Muscle of arm (tissue), 12 donors: ENCODE measurements around the gene AUTS2. TPM values are rescaled to one million over a fixed set of nuclear protein-coding genes. Genes with fewer than 3 reads are reported as not detected.

ENCODE experiments used
- DNase-seq: peaks from one replicate; pipeline ENCODE4 v3.0.0-alpha.2; 2013
- polyA plus RNA-seq, 12 donors: library from polyadenylated mRNA; unstranded; fragments of 120-200 nt; gene quantifications; one replicate each; pipeline ENCODE4 v1.2.1, GENCODE V29; 2013; ENCODE audit not compliant: insufficient read length in 12 of 12

AUTS2 gene
- polyA plus RNA-seq, 12 donors = 60.0 to 182 (median 86.6) TPM

- no peak for DNase-seq
Observed at GRCh38 chr7:69654849-69655707, 56.8 kb downstream of the AUTS2 start.

- DNase-seq = no peak
Observed at GRCh38 chr7:69656077-69656476, 57.8 kb downstream of the AUTS2 start.

DNA sequence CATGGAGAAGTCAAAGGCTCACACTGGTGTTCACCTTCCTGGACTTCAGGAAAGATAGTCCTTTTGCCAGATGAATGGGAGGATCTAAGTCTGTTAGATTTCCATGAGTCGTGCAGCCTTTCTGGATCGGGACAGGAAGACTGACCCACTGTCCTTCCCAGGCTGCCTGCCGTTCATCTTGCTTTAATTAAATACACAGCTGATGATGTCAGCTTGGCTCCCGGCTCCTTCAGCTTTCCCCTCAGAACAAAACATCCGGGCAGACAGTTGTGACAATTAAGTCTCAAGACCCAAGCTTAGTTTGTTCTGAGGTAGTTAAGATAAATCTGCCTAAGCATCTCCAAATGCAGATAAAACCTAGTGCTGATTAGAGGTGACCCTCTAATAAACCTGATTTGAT lies 58.6 kb downstream of the AUTS2 start:
- peak; percentile 68 for DNase-seq

- no peak for DNase-seq
Observed at GRCh38 chr7:69657331-69657730, 59.1 kb downstream of the AUTS2 start.

- DNase-seq = no peak
Observed at GRCh38 chr7:69657985-69658384, 59.7 kb downstream of the AUTS2 start.

DNA sequence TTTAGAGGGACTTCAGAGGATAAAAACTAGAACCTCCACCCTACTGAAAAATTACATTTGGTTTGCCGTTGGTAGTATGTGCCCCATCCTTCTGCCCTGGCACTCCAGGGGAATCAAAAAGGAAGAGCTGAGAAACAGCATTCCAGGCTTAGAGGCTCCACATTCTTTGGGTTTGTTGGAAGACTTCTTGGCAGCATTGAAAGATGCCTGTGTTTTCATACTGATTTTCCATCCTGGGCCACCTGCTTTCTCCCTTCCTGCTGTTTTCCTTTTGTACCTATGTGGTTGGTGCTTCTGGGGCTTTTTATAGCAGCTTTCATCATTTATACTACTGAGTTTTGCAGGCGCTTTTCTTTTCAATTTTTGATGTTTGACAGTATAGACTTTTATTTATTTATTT lies 61.7 kb downstream of the AUTS2 start:
- DNase-seq = no peak

- DNase-seq = no peak
Observed at GRCh38 chr7:69661342-69661741, 63.1 kb downstream of the AUTS2 start.

DNA sequence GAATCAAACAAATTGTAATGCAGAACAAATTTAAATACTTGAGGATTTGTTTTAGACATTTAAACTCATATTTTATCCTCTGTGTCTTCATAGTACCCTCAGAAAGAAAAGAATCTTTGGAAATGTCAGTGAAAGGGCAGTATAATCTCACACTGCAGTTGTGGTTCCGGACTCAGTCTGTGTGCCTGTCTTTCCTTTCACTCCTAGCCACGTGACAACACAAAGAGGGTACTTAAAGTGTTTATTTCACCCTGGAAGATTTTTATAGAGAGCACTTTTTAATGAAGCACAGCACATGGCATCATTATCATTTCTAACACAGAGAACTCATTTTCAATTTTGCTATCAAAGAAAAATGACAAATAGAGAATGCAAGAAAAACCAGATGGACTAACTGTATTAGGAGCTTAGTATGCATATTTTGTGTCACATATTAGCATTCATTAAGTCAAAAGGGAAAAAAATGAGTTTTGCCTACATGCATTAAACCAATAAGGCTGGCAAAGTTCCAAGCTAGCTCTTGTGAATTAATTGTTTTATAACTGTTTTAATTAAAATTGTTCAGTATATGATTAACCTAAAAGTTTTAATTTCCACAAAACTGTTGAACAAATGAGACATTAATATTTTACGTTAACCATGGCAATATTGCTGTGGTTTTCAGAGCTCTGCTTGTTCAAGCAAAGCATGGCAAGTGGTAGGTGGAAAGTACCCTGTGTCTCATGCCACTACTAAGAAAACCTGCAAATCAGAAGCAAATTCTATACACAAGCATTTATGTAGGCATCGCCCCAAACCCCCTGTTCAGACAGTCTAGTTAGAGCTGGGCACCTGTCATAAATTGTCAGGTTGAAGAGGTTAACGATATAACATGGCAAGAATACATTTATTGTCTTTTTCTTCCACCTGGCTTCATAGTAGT lies 65.9 kb downstream of the AUTS2 start:
- DNase-seq = no peak

DNA sequence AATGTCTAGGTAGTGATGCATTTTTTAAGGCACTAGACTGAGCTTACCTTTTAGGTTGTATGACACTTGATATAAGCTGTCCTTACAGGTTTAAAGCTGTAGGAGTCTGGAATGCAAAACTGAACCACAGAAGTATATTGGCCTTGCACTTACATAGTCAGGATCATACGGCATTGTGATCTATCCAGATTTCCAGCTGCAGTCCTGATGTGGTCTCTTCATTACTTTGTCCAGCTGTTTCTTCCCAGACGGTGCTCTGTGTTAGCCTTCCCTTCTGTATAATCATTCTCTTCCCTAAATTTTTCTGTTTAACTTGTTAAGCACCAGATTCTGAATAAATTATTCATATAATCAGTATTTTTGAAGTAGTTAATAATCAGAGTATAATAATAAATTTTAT lies 67.1 kb downstream of the AUTS2 start:
- no peak for DNase-seq

GRCh38 chr7:69668339-69668870 lies 70.1 kb downstream of the AUTS2 start:
- DNase-seq = no peak

DNA sequence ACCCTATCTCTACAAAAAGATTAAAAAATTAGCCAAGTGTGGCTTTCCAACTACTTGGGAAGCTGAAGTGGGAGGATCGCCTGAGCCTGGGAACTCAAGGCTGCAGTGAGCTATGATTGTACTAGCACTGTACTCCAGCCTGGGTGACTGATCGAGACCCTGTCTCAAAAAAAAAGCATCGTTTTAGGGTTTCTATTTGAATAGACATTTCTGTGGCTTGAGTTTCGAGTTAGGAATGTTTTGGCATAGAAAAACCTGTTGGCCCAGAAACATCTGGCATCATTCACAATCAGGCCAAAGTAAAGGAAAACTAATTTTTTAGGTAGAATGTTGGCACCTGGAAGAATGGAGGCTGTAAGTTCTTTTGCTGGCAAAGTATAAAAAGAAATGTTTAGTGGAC lies 72.4 kb downstream of the AUTS2 start:
- DNase-seq = no peak

DNA sequence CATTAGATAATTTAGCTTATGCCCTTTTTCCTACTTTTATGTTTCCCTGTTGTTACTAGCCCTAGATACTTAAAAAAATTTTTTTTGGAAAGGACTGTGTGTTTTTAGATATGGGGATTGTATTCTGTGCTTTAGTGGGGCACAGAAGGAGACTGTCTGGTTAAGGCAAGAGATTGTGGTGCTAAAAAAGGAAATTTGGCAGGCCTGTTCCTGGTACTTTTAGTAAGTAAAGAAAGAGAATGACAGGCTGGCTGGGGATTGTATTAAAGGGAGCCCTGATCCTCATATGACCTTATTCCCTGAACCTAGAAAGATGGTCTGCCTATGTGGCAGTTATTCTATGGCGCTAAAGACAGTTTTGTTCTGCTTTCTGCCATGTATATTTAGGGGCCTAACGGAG lies 74.8 kb downstream of the AUTS2 start:
- no peak for DNase-seq

- no peak for DNase-seq
Observed at GRCh38 chr7:69674701-69675182, 76.5 kb downstream of the AUTS2 start.

- no peak for DNase-seq
Observed at GRCh38 chr7:69676247-69676646, 78.0 kb downstream of the AUTS2 start.

- no peak for DNase-seq
Observed at GRCh38 chr7:69677054-69677852, 79.0 kb downstream of the AUTS2 start.

DNA sequence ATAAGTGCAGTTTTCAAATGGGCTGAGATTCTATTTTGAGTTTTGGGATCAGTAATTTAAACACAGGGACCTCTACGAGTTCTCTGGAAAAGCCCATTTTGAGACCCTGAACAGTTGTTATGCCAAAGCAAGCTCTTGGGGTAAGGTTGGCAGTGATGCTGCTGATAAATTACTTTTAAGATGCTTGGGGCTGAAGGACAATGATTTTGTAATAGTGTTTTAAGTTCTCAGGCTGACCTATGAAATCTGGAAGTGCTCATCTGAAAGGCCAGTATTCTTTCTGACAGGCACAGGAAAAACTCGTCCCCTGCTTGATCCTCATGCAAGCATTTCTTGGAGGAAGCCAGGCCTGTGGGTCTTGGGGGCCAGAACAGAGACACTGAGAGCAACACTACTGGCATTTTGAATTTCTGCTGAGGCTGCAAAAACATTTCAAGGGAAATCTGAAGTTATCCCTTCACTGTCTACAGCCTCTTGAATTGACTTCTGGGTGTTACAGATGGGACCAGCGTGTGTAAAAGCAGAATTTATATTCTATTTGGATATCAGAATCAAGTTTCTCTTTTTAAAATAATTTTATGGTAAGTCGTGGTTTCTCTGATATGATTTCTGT lies 79.7 kb downstream of the AUTS2 start:
- DNase-seq = no peak

- no peak for DNase-seq
Observed at GRCh38 chr7:69678494-69679187, 80.4 kb downstream of the AUTS2 start.

DNA sequence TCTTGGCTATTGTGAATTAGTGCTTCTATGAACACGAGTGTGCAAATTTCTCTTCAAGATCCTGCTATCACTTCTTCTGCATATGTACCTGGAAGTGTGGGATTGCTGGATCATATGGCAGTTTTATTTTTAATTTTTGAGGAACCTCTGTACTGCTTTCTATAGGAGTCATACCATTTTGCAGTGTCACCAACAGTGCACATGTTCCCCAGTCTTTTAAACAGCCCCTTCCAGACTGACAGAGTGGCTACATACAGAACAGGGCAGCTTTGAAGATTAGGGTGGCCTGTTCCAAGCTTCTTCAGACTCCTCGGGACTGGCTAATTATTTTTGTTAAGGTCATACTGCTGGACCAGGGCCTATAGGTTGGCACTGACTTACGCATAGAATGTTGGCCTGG lies 82.9 kb downstream of the AUTS2 start:
- DNase-seq = no peak

DNA sequence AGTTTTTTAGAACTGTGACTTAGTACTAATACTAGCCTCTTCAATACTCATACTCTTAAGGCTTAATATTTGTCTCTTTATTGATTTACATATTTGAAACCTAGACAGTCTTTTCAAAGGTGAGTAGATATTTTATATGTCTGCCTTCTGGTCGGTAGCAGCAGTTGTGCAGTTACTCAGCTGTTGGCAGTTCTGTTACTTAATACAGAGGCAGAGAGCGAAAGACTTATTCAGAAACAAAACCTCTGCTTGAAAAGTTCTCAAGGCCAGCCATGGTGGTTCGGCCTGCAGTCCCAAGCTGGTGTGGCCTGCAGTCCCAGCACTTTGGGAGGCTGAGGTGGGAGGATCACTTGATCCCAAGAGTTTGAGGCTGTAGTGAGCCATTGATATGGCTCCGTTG lies 84.2 kb downstream of the AUTS2 start:
- no peak for DNase-seq

DNA sequence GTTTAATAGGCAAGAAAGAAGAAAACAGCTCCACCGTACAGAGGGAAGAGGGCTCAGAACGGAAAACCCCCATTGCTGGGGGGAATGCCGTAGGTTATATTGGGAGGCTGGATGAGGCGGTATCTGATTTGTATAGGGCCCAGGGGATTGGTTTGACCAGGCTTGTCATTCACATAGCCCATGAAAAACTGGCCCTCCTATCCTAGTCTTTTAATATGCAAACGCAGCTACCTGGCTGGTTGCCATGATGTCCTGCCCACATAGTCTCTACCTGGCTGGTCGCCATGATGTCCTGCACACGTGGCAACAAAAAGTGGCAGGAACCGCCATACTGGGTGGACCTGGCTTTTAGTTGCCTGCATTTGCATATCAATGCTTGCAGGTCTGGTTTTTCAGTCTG lies 84.7 kb downstream of the AUTS2 start:
- no peak for DNase-seq
